IMR-90 (cell line): ENCODE results near the gene RGS17. TPM values are rescaled to one million over a fixed set of nuclear protein-coding genes. Genes with fewer than 3 reads are reported as not detected.
"Not testable (repeated sequence)": the region's sequence is repeated elsewhere in the genome, so short reads cannot be mapped to it uniquely, and the experiment has no call there.

Experiments
- ATAC-seq: fragments of 200-7000 bp; cut with Tn5 transposase; 2 replicates; pipeline ENCODE4 v1.9.1; 2020; ENCODE audit warnings: low read depth, mild to moderate bottlenecking, moderate library complexity
- BruUV-seq: library from RNA; stranded (reverse); fragments of 400-500 nt; replicated peaks from 2 replicates; lab custom pipeline; 2021; lab: Mats Ljungman, UMichigan
- CTCF ChIA-PET: fragments of 300-600 bp; formaldehyde crosslinking; extraction: SDS; loops from one replicate; lab custom pipeline; 2021; ENCODE audit warnings: antibody characterized with exemption; lab: Yijun Ruan, JAX
- POLR2A ChIA-PET: fragments of 300-600 bp; sonication (Branson Sonifier 250); formaldehyde crosslinking; loops from one replicate; lab custom pipeline; 2022; ENCODE audit warnings: antibody characterized with exemption; ENCODE audit not compliant: unreplicated experiment; lab: Charles Lee
- DNase-seq: peaks from one replicate; pipeline ENCODE4 v3.0.0; 2013
- H2AFZ ChIP-seq: replicated peaks from 2 replicates; pipeline ENCODE3; 2013; ENCODE audit warnings: low read length, mild to moderate bottlenecking; ENCODE audit not compliant: poor library complexity
- H2AK5ac ChIP-seq: 2 replicates; pipeline ENCODE4 v1.6.1; 2013; ENCODE audit warnings: low read depth, low read length, inconsistent platforms
- H2AK9ac ChIP-seq: replicated peaks from 2 replicates; pipeline ENCODE3; 2013; ENCODE audit warnings: mild to moderate bottlenecking, low read depth, low read length, moderate library complexity; ENCODE audit not compliant: poor library complexity
- H2BK120ac ChIP-seq: 2 replicates; pipeline ENCODE4 v1.6.1; 2013; ENCODE audit warnings: low read depth, low read length, inconsistent platforms
- H2BK15ac ChIP-seq: 3 replicates; pipeline ENCODE4 v1.6.1; 2013; ENCODE audit warnings: low read depth, low read length, inconsistent platforms
- H2BK20ac ChIP-seq: 2 replicates; pipeline ENCODE4 v1.6.1; 2013; ENCODE audit warnings: low read depth, mild to moderate bottlenecking, inconsistent platforms, low read length, moderate library complexity
- H2BK5ac ChIP-seq: 2 replicates; pipeline ENCODE4 v1.6.1; 2013; ENCODE audit warnings: mild to moderate bottlenecking, low read depth, low read length, inconsistent platforms; ENCODE audit not compliant: poor library complexity, severe bottlenecking
- H3K14ac ChIP-seq: replicated peaks from 2 replicates; pipeline ENCODE4 v1.6.1; 2013; ENCODE audit warnings: low read depth, low read length, inconsistent platforms
- H3K18ac ChIP-seq: 2 replicates; pipeline ENCODE4 v1.6.1; 2013; ENCODE audit warnings: low read depth, low read length, control low read depth
- H3K23ac ChIP-seq: 2 replicates; pipeline ENCODE4 v1.6.1; 2013; ENCODE audit warnings: low read depth, low read length, inconsistent platforms
- H3K27ac ChIP-seq: 2 replicates; pipeline ENCODE4 v1.5.1; 2013; ENCODE audit warnings: mild to moderate bottlenecking, control low read depth, low read length; ENCODE audit not compliant: insufficient read depth
- H3K27me3 ChIP-seq: 2 replicates; pipeline ENCODE4 v1.6.1; 2013; ENCODE audit warnings: low read length; ENCODE audit not compliant: control insufficient read depth, insufficient read depth
- H3K36me3 ChIP-seq: 2 replicates; pipeline ENCODE4 v1.6.1; 2013; ENCODE audit warnings: low read length, mixed read lengths; ENCODE audit not compliant: control insufficient read depth, insufficient read depth
- H3K4ac ChIP-seq: 2 replicates; pipeline ENCODE4 v1.6.1; 2013; ENCODE audit warnings: low read depth, low read length, inconsistent platforms
- H3K4me1 ChIP-seq: 2 replicates; pipeline ENCODE4 v1.6.1; 2013; ENCODE audit warnings: low read length, mixed read lengths; ENCODE audit not compliant: control insufficient read depth, insufficient read depth
- H3K4me2 ChIP-seq: 2 replicates; pipeline ENCODE4 v1.6.1; 2013; ENCODE audit warnings: low read depth, mild to moderate bottlenecking, control low read depth, low read length, moderate library complexity
- H3K4me3 ChIP-seq: 2 replicates; pipeline ENCODE4 v1.5.1; 2013; ENCODE audit warnings: low read depth, mild to moderate bottlenecking, control low read depth, low read length, moderate library complexity; ENCODE audit not compliant: insufficient read depth
- H3K56ac ChIP-seq: 2 replicates; pipeline ENCODE4 v1.6.1; 2013; ENCODE audit warnings: low read length, inconsistent platforms; ENCODE audit not compliant: insufficient read depth; ENCODE audit errors: extremely low read depth
- H3K79me1 ChIP-seq, 2 experiments: 2 replicates each; pipeline ENCODE4 v1.6.1; 2013; ENCODE audit warnings: low read length in 2 of 2, inconsistent platforms in 1 of 2, low read depth in 1 of 2
- H3K9ac ChIP-seq: 2 replicates; pipeline ENCODE4 v1.6.1; 2013; ENCODE audit warnings: low read depth, low read length, control low read depth
- H3K9me1 ChIP-seq: 2 replicates; pipeline ENCODE4 v1.6.1; 2013; ENCODE audit warnings: low read length, inconsistent platforms; ENCODE audit not compliant: insufficient read depth
- H3K9me3 ChIP-seq: 2 replicates; pipeline ENCODE4 v1.6.1; 2013; ENCODE audit warnings: low read length; ENCODE audit not compliant: control insufficient read depth, insufficient read depth
- H4K20me1 ChIP-seq: 2 replicates; pipeline ENCODE4 v1.6.1; 2013; ENCODE audit warnings: low read length, inconsistent platforms; ENCODE audit not compliant: insufficient read depth
- H4K5ac ChIP-seq: 2 replicates; pipeline ENCODE4 v1.6.1; 2013; ENCODE audit warnings: mild to moderate bottlenecking, low read depth, low read length, control low read depth
- H4K8ac ChIP-seq, 2 experiments: 2 replicates each; pipeline ENCODE4 v1.6.1; 2013; ENCODE audit warnings: low read depth in 2 of 2, low read length in 2 of 2, control low read depth in 1 of 2, inconsistent platforms in 1 of 2
- H4K91ac ChIP-seq: 2 replicates; pipeline ENCODE4 v1.6.1; 2013; ENCODE audit warnings: low read depth, low read length, inconsistent platforms; ENCODE audit not compliant: insufficient read depth
- WGBS, 2 experiments: methylation state at CpG; one replicate each; pipeline versions ENCODE4 v1.1.5 to v1.1.7; 2013; ENCODE audit warnings: missing lambda C conversion rate in 2 of 2; ENCODE audit not compliant: insufficient read length in 1 of 2; ENCODE audit errors: extremely low coverage in 2 of 2; 5-methylcytosine and 5-hydroxymethylcytosine counted together
- dilution Hi-C: fragments of 300-500 bp; cut with HindIII; formaldehyde crosslinking; loops from one replicate; pipeline ENCODE4 v1.14.3; 2018; ENCODE audit warnings: low sequenced_read_pairs; ENCODE audit not compliant: unreplicated experiment
- in situ Hi-C: fragments of 300-500 bp; cut with MboI; formaldehyde crosslinking; loops from 3 replicates; pipeline ENCODE4 v1.14.3; 2019; ENCODE audit warnings: low sequenced_read_pairs, inconsistent platforms, mixed read lengths
- intact Hi-C: fragments of 100-400 bp; cut with micrococcal nuclease; formaldehyde crosslinking; loops from 2 replicates; pipeline ENCODE4 v1.10.0; 2022
- polyA plus RNA-seq, 3 experiments: library from polyadenylated mRNA; depleted of rRNA; stranded (reverse); fragments of >200 nt; gene quantifications; 2 replicates each; pipeline ENCODE4 v1.2.3, GENCODE V29; 2012; ENCODE audit warnings: low replicate concordance in 1 of 3
- total RNA-seq: library from RNA; depleted of rRNA; stranded (reverse); fragments of >200 nt; gene quantifications from 2 replicates; pipeline ENCODE4 v1.2.3, GENCODE V29; 2012

RGS17 gene
- total and polyA plus RNA-seq, 2 of the 4 experiments (the other 2 are of a cell fraction): 0.75 to 1.4 TPM

GRCh38 chr6:152966168-152966894 lies 164.8 kb downstream of the RGS17 start:
- H3K4ac ChIP-seq, H4K5ac ChIP-seq, H2BK15ac ChIP-seq, intact Hi-C loops, H2AK5ac ChIP-seq, H3K27ac ChIP-seq, H3K27me3 ChIP-seq, H2AFZ ChIP-seq, H2BK120ac ChIP-seq, POLR2A ChIA-PET, H3K36me3 ChIP-seq, DNase-seq, H2BK20ac ChIP-seq, in situ Hi-C loops, H2AK9ac ChIP-seq, H3K9ac ChIP-seq, H3K4me2 ChIP-seq, H3K18ac ChIP-seq, H3K56ac ChIP-seq, H3K79me1 ChIP-seq, H4K20me1 ChIP-seq, CTCF ChIA-PET, ATAC-seq, dilution Hi-C loops, BruUV-seq, H3K14ac ChIP-seq, H4K91ac ChIP-seq, H3K9me3 ChIP-seq, H3K4me1 ChIP-seq, H3K23ac ChIP-seq, H2BK5ac ChIP-seq, H3K4me3 ChIP-seq, H3K9me1 ChIP-seq, H4K8ac ChIP-seq: not testable (repeated sequence)
- WGBS, 2 experiments: no CpG with 5 or more reads among the region's 15 CpGs
